ENCODE results near the gene SEMG1. TPM values are rescaled to one million over a fixed set of nuclear protein-coding genes. Genes with fewer than 3 reads are reported as not detected.

SEMG1 gene
- total RNA-seq, 1 donor from 2014 or later, result not detected

Other genes with a start within 250 kb of the SEMG1 start
- gene TOMM34, start 246.6 kb upstream of the SEMG1 start, total RNA-seq, result 13.7 and 15.1 TPM in 2 replicates
- gene STK4, start 240.5 kb upstream of the SEMG1 start, total RNA-seq, result 10.0 and 12.7 TPM in 2 replicates
- under 0.01 and 0.40 TPM in 2 replicates for gene KCNS1, start 105.9 kb upstream of the SEMG1 start, total RNA-seq
- gene WFDC5, start 91.9 kb upstream of the SEMG1 start, total RNA-seq, result not detected in 2 replicates
- gene WFDC12, start 82.6 kb upstream of the SEMG1 start, total RNA-seq, result not detected in 2 replicates
- gene PI3, start 32.1 kb upstream of the SEMG1 start, total RNA-seq, result not detected in 2 replicates
- not detected in 2 replicates for gene SEMG2, start 14.3 kb downstream of the SEMG1 start, total RNA-seq
- gene SLPI, start 47.5 kb downstream of the SEMG1 start, total RNA-seq, result 0.79 TPM in 1 of 2 replicates, not detected in the other
- not detected in 2 replicates for gene RBPJL, start 99.8 kb downstream of the SEMG1 start, total RNA-seq
- not detected in 2 replicates for gene MATN4, start 101.3 kb downstream of the SEMG1 start, total RNA-seq
- 31.8 and 65.1 TPM in 2 replicates for gene SDC4, start 141.4 kb downstream of the SEMG1 start, total RNA-seq
- gene SYS1, start 156.1 kb downstream of the SEMG1 start, total RNA-seq, result 15.9 and 28.4 TPM in 2 replicates
- not detected in 2 replicates for gene TP53TG5, start 171.3 kb downstream of the SEMG1 start, total RNA-seq
- gene DBNDD2, start 201.3 kb downstream of the SEMG1 start, total RNA-seq, result 5.0 and 5.2 TPM in 2 replicates
- gene PIGT, start 209.1 kb downstream of the SEMG1 start, total RNA-seq, result 17.4 and 22.2 TPM in 2 replicates